ENCODE results near the gene IPPK.

IPPK gene

DNA sequence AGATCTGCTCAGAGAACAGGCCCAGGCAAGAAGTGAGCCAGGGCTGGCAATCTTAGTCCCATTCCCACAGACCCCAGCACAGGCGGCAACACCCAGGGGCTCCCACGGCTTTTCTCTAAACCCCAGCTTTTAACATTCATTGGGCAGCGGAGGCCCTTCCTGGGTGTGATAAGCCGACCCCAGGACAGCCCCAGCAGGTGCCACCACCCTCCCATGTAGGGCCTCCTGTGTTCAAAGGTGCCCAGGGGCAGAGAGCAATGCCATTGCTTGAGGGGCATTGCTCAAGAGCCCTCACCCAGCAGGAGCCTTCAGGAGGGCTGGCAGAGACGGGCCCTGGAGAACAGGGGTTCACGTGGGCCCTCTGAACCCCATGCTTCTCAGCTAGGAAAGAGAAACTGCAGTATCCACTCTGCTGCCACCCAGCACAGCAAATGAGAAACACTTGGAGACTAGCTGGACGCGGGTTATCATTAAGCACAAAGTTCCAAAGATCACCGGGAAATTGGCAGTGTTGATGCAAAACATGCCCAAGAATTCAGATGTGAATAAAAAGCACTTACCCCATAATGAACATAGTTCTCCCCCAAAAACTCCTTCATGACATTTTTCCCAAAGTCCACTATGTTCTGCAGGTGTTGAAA lies 13.9 kb downstream of the IPPK start:
- in situ Hi-C loops (cut with MboI; ENCODE audit: low pct_unique_long_range_greater_than_20kb, low sequenced_read_pairs, unreplicated experiment) = no loop called here
- TF ChIP-seq, protein P1, sequence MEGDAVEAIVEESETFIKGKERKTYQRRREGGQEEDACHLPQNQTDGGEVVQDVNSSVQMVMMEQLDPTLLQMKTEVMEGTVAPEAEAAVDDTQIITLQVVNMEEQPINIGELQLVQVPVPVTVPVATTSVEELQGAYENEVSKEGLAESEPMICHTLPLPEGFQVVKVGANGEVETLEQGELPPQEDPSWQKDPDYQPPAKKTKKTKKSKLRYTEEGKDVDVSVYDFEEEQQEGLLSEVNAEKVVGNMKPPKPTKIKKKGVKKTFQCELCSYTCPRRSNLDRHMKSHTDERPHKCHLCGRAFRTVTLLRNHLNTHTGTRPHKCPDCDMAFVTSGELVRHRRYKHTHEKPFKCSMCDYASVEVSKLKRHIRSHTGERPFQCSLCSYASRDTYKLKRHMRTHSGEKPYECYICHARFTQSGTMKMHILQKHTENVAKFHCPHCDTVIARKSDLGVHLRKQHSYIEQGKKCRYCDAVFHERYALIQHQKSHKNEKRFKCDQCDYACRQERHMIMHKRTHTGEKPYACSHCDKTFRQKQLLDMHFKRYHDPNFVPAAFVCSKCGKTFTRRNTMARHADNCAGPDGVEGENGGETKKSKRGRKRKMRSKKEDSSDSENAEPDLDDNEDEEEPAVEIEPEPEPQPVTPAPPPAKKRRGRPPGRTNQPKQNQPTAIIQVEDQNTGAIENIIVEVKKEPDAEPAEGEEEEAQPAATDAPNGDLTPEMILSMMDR (IDR thresholded peaks at IDR 0.05; ENCODE audit: extremely low read depth, insufficient read depth, missing control alignments) = no peak

DNA sequence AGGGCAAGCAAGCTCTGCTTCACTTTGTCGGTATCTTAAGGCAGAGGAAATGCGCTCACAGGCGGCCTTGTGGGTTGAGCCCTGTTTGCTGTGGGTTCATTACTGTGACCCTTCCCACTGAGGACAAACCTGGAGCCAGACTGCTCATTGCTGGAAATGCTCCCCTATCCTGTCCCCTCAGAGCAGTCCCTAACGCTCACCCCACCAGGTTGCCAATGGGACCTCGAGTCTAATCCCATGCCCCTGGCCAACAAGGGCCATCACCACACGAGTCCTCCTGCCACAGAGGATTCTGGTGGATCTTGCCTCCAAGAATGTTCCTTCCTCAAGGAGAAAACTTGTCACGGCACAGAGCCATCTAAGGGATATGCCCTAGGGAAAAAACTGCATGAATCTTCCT lies 14.6 kb downstream of the IPPK start:
- in situ Hi-C loops (cut with MboI; ENCODE audit: low pct_unique_long_range_greater_than_20kb, low sequenced_read_pairs, unreplicated experiment) = no loop called here
- TF ChIP-seq, protein P1 (IDR thresholded peaks at IDR 0.05; ENCODE audit: extremely low read depth, insufficient read depth, missing control alignments) = no peak
- DNase-seq (ENCODE audit: low spot score) = no peak

More for the DNA sequence above, 13.9 kb downstream of the IPPK start:
- DNase-seq (ENCODE audit: low spot score) = no peak

DNA sequence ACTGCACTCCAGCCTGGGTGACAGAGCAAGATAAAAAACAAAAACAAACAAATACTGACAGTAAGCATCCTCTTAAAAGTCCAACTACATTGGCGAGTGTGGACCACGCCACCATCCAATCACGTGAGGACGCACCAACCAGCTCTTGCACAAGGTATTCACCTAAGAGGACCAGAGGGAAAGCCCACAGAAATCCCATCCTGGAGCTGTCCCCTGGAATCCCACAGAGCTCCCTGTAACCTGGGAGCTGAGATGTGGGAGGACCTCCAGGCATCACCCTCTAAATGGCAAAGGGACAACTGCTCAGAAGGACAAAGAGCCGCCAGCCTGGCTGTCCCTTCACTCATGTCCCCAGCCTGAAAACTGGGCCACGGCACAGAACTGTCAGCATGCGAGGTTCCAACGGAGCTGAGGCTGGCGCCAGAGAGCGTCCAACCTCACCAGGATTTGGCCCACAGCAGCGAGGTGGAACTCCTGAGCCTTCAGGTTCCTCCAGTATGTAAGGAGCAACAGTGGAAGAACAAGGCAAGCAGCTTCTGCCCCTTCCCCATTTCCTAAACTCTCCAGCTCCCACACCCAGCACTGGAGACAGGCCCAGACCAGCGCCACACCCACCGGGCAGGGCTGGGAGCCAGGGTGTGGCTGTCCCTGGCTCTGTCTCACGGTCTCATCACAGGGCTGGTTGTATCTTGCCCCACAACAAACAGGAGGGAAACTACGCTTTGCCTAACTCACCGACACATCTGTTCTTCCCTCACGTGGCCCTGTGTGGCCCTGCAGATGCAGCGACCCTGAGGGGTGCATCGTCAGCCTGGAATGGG lies 15.2 kb downstream of the IPPK start:
- no peak for DNase-seq (ENCODE audit: low spot score)
- in situ Hi-C loops (cut with MboI; ENCODE audit: low pct_unique_long_range_greater_than_20kb, low sequenced_read_pairs, unreplicated experiment) = no loop called here
- TF ChIP-seq, protein P1 (IDR thresholded peaks at IDR 0.05; ENCODE audit: extremely low read depth, insufficient read depth, missing control alignments) = no peak

DNA sequence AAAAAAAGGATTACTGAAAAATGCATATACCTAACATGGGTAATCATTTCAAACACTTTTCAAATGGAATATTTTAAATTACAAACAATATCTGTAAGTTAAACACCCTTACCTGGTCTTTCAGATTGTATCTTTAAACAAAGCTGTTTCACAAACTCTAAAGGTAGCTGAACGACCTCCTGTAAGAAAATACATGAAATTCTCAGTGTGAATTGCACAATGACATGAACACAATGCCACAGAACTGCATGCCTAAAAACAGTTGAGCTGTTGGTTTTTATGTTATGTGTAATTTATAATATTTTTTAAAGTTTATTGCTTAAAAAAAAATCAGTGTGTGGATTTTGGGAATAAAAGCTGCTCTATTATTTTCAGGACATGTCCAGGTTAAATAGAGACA lies 17.5 kb downstream of the IPPK start:
- in situ Hi-C loops (cut with MboI; ENCODE audit: low pct_unique_long_range_greater_than_20kb, low sequenced_read_pairs, unreplicated experiment) = no loop called here
- DNase-seq (ENCODE audit: low spot score) = no peak
- TF ChIP-seq, protein P1 (IDR thresholded peaks at IDR 0.05; ENCODE audit: extremely low read depth, insufficient read depth, missing control alignments) = no peak

DNA sequence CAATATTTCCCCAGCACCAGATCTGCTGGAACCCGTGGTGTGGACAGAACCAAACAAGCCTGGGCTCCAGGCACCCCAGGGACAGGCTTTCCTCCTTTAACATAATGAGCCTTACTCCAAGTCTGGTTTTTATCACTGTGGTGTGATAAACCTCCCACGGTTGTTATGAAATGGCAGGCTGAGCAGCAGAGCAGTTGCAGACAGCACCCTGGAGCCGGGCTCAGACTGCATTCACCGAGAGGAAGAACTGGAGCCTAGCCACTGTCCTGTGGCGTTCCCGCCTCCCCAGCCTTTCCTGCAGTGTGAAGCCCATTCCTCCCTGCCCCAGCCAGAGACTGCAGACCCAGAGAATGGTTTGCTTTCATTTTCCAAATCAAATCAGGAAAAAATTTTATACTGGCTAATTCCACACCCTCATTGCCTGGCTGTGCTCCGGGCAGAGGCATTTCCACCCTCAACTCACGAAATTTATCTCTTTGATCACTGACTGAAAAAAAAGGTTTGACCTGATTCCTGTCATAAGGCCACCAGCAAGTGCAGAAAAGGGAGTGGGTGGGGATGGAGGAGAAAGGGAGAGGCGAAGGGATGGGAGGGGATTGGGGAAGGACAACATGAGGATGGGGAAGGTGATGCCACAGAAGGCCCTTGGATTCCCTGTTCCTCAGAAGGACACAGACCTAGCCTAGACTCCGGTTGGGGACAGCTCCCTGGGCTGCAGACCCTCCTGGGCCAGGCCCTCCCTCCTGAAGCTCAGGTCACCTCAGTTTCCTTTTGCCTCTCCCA lies 18.9 kb downstream of the IPPK start:
- TF ChIP-seq, protein P1 (IDR thresholded peaks at IDR 0.05; ENCODE audit: extremely low read depth, insufficient read depth, missing control alignments) = no peak
- DNase-seq (ENCODE audit: low spot score) = no peak
- in situ Hi-C loops (cut with MboI; ENCODE audit: low pct_unique_long_range_greater_than_20kb, low sequenced_read_pairs, unreplicated experiment) = no loop called here

DNA sequence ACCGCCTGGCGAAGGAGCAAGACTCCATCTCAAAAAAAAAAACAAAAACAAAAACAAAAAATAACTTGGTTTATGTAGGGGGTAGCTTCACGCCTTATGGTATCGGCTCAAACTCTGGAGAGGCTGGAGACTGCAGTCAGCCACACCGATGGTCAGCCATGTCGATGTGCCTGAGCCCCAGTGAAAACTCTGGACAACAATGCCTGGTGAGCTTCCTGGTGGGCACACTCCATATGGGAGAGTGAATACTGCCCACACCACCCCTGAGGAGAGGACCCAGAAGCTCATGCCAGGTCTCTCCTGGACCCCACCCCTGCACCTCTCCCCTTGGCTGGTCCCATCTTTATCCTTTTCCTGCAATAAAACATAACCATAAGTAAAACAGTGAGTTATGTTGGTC lies 19.6 kb downstream of the IPPK start:
- TF ChIP-seq, protein P1 (IDR thresholded peaks at IDR 0.05; ENCODE audit: extremely low read depth, insufficient read depth, missing control alignments) = no peak
- in situ Hi-C loops (cut with MboI; ENCODE audit: low pct_unique_long_range_greater_than_20kb, low sequenced_read_pairs, unreplicated experiment) = no loop called here
- no peak for DNase-seq (ENCODE audit: low spot score)

All from GM13977 (cell line).